OCI-LY3 (cell line): ENCODE data around the gene MAD2L1BP.

Experiments
- H2AFZ ChIP-seq: fragments of 200-600, 300-600 bp; shearing (Covaris generic); 2 replicates; pipeline ENCODE4 v1.6.0; 2014; ENCODE audit warnings: antibody characterized with exemption, low read depth, low read length
- H3K27ac ChIP-seq: fragments of 200-600, 300-600 bp; sonication (generic); 2 replicates; pipeline ENCODE4 v1.5.1; 2014; ENCODE audit warnings: mild to moderate bottlenecking, low read length, moderate library complexity, mixed read lengths
- H3K27me3 ChIP-seq: fragments of 200-600, 300-600 bp; sonication (generic); 2 replicates; pipeline ENCODE4 v1.6.1; 2014; ENCODE audit warnings: low read depth, low read length, mixed read lengths
- H3K36me3 ChIP-seq: fragments of 200-600, 300-600 bp; sonication (generic); replicated peaks from 2 replicates; pipeline ENCODE3; 2014; ENCODE audit warnings: low read depth, low read length, mixed read lengths
- H3K4me1 ChIP-seq: fragments of 300-600, 200-600 bp; sonication (generic); 2 replicates; pipeline ENCODE4 v1.6.1; 2014; ENCODE audit warnings: low read length, mixed read lengths
- H3K4me2 ChIP-seq: fragments of 200-600, 300-600 bp; sonication (generic); 2 replicates; pipeline ENCODE4 v1.6.1; 2014; ENCODE audit warnings: low read length, mixed read lengths
- H3K4me3 ChIP-seq: fragments of 300-600, 200-600 bp; sonication (generic); 2 replicates; pipeline ENCODE4 v1.5.1; 2014; ENCODE audit warnings: antibody characterized with exemption, mild to moderate bottlenecking, low read length, moderate library complexity
- H3K79me2 ChIP-seq: fragments of 300-600, 200-600 bp; shearing (Covaris generic); 2 replicates; pipeline ENCODE4 v1.6.1; 2014; ENCODE audit warnings: mild to moderate bottlenecking, low read length, mixed read lengths
- H3K9ac ChIP-seq: fragments of 300-600, 200-600 bp; shearing (Covaris generic); 2 replicates; pipeline ENCODE4 v1.6.0; 2014; ENCODE audit warnings: mild to moderate bottlenecking, low read length, moderate library complexity
- H3K9me3 ChIP-seq: fragments of 200-600, 300-600 bp; shearing (Covaris generic); 2 replicates; pipeline ENCODE4 v1.6.1; 2014; ENCODE audit warnings: low read length, mixed read lengths; ENCODE audit not compliant: insufficient read depth
- H4K20me1 ChIP-seq: fragments of 200-600, 300-600 bp; sonication (generic); 2 replicates; pipeline ENCODE4 v1.6.1; 2016; ENCODE audit warnings: low read length, mixed read lengths; ENCODE audit not compliant: insufficient read depth
- CTCF ChIP-seq: fragments of 200-600, 300-600 bp; sonication (generic); IDR thresholded peaks from 2 replicates; pipeline ENCODE4 v1.5.1; 2014; ENCODE audit warnings: antibody characterized with exemption, low read length, low read depth
- EZH2phosphoT487 ChIP-seq: fragments of 200-600 bp; shearing (Covaris generic); IDR thresholded peaks from 2 replicates; pipeline ENCODE4 v1.6.1; 2018; ENCODE audit warnings: antibody characterized with exemption, mixed run types, low read depth

Gene MAD2L1BP

GRCh38 chr6:43614396-43614730 lies 21.3 kb upstream of the MAD2L1BP start:
- no peaks in the 10 kb centered on the region for H4K20me1 ChIP-seq
- no peak overlapping the region for H3K27ac ChIP-seq
- H3K27me3 ChIP-seq: no peaks in the 10 kb centered on the region
- H2AFZ ChIP-seq: no peak overlapping the region
- TF ChIP-seq EZH2phosphoT487: no peak
- TF ChIP-seq CTCF: no peak
- H3K9ac ChIP-seq: no peak overlapping the region
- no peaks in the 10 kb centered on the region for H3K9me3 ChIP-seq
- H3K79me2 ChIP-seq: no peaks in the 10 kb centered on the region
- no peak overlapping the region for H3K4me3 ChIP-seq
- no peak overlapping the region for H3K4me2 ChIP-seq
- H3K36me3 ChIP-seq: peaks cover 41% of the 10 kb centered on the region
- no peaks in the 10 kb centered on the region for H3K4me1 ChIP-seq

GRCh38 chr6:43616725-43617472 lies 18.7 kb upstream of the MAD2L1BP start:
- no peaks in the 10 kb centered on the region for H3K9me3 ChIP-seq
- H3K27ac ChIP-seq: no peak overlapping the region
- TF ChIP-seq CTCF: no peak
- TF ChIP-seq EZH2phosphoT487: no peak
- H3K27me3 ChIP-seq: no peaks in the 10 kb centered on the region
- H3K36me3 ChIP-seq: peaks cover 53% of the 10 kb centered on the region
- H3K79me2 ChIP-seq: no peaks in the 10 kb centered on the region
- no peak overlapping the region for H3K9ac ChIP-seq
- H4K20me1 ChIP-seq: no peaks in the 10 kb centered on the region
- no peak overlapping the region for H3K4me3 ChIP-seq
- H3K4me2 ChIP-seq: no peak overlapping the region
- no peak overlapping the region for H2AFZ ChIP-seq
- H3K4me1 ChIP-seq: no peaks in the 10 kb centered on the region

GRCh38 chr6:43621078-43621835 lies 14.4 kb upstream of the MAD2L1BP start:
- Histone ChIP-seq H3K27me3 (no peaks in the 10 kb centered on the region), H3K79me2 (no peaks in the 10 kb centered on the region), H3K27ac (no peak overlapping the region), H2AFZ (no peak overlapping the region), H3K9ac (no peak overlapping the region), H3K4me3 (no peak overlapping the region), H4K20me1 (no peaks in the 10 kb centered on the region), H3K4me2 (no peak overlapping the region), H3K9me3 (no peaks in the 10 kb centered on the region), H3K4me1 (no peaks in the 10 kb centered on the region), H3K36me3 (peaks cover 72% of the 10 kb centered on the region)
- TF ChIP-seq EZH2phosphoT487 (no peak), CTCF (no peak)

DNA sequence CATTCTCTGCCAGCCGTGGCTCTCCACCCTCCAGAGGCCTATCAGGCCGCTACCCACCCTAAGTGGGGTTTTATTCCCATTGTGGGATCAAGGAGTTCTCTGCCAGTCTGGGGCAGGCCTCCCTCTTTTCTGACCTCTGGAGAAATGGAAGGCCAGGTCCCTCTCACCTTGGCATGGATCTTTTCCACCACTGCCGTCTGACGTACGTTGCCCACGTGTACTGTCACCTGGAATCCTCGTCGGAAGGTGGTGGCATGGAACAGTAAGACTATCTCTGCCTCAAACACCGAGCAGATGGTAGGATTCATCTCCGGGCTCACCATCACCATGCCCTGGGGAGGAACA lies 13.8 kb upstream of the MAD2L1BP start:
- Histone ChIP-seq H3K9ac (no peak overlapping the region), H3K36me3 (peaks cover 72% of the 10 kb centered on the region), H3K9me3 (no peaks in the 10 kb centered on the region), H3K4me1 (no peaks in the 10 kb centered on the region), H3K4me3 (no peak overlapping the region), H4K20me1 (no peaks in the 10 kb centered on the region), H3K4me2 (no peak overlapping the region), H3K27ac (no peak overlapping the region), H3K27me3 (no peaks in the 10 kb centered on the region), H3K79me2 (peaks cover 1% of the 10 kb centered on the region), H2AFZ (no peak overlapping the region)
- TF ChIP-seq EZH2phosphoT487: no peak
- TF ChIP-seq CTCF: no peak
